ENCODE data around the gene GLUD1. TPM values are rescaled to one million over a fixed set of nuclear protein-coding genes. Genes with fewer than 3 reads are reported as not detected.
"Not testable (repeated sequence)": the region's sequence is repeated elsewhere in the genome, so short reads cannot be mapped to it uniquely, and the experiment has no call there.

GLUD1 gene
- total and polyA plus RNA-seq, 12 donors, result 38.0 to 130 (median 113) TPM

DNA sequence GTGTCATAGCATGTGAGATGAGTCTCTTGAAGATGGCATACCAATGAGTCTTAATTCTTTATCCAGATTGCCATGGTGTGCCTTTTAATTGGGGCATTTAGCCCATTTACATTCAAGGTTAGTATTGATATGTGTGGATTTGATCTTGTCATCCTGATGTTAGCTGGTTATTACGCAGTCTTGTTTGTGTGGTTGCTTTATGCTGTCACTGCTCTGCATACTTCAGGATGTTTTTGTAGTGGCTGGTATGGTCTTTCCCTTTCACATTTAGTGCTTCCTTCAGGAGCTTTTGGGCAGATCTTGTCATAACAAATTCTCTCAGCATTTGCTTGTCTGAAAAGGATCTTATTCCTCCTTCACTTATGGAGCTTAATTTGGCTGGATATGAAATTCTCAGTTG is 58.0 kb downstream of the GLUD1 start:
- ATAC-seq (no peak), DNase-seq (no peak)
- Histone ChIP-seq H3K27me3 (no peaks in the 10 kb centered on the region), H3K9me3 (peaks cover 0 to 16% (median 0%) of the 10 kb centered on the region in 11 donors), H3K27ac (no peak overlapping the region), H3K4me3 (no peak overlapping the region), H3K4me1 (no peaks in the 10 kb centered on the region), H3K36me3 (no peaks in the 10 kb centered on the region)
- TF ChIP-seq, protein P1, sequence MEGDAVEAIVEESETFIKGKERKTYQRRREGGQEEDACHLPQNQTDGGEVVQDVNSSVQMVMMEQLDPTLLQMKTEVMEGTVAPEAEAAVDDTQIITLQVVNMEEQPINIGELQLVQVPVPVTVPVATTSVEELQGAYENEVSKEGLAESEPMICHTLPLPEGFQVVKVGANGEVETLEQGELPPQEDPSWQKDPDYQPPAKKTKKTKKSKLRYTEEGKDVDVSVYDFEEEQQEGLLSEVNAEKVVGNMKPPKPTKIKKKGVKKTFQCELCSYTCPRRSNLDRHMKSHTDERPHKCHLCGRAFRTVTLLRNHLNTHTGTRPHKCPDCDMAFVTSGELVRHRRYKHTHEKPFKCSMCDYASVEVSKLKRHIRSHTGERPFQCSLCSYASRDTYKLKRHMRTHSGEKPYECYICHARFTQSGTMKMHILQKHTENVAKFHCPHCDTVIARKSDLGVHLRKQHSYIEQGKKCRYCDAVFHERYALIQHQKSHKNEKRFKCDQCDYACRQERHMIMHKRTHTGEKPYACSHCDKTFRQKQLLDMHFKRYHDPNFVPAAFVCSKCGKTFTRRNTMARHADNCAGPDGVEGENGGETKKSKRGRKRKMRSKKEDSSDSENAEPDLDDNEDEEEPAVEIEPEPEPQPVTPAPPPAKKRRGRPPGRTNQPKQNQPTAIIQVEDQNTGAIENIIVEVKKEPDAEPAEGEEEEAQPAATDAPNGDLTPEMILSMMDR (IDR thresholded peaks at IDR 0.05), result no peak
- intact Hi-C loops (cut with DNase I), result no loop called here
- 88 to 93% methylated on average over 1 of the region's 1 CpG for WGBS, 2 donors

DNA sequence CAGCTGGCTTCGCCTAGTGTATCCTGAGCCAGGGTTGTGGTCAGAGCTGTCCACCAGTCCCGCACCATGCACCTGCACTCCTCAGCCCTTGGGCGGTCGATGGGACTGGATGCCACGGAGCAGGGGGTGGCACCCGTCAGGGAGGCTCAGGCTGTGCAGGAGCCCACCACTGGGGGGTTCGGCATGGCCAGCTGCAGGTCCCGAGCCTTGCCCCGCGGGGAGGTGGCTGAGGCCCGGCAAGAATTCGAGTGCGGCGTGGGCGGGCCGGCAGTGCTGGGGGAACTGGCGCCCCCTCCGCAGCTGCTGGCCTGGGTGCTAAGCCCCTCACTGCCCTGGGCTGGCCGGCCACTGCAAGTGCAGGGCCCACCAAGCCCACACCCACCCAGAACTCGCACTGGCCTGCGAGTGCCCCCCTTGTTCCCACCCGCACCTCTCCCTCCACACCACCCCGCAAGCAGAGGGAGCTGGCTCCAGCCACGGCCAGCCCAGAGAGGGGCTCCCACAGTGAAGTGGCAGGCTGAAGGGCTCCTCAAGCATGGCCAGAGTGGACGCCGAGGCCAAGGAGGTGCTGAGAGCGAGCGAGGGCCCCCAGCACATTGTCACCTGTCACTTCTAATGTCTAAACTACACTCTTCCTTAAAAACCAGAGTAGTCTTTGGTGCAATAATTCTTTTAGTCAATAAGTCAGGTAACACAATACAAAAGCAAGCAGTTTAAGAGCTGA is 63.6 kb downstream of the GLUD1 start:
- peaks cover 0 to 19% (median 0%) of the 10 kb centered on the region in 11 donors for H3K9me3 ChIP-seq
- peaks cover 0 to 2% (median 0%) of the 10 kb centered on the region in 9 donors for H3K4me1 ChIP-seq
- H3K36me3 ChIP-seq, result no peaks in the 10 kb centered on the region
- no peak for ATAC-seq
- no peak overlapping the region for H3K4me3 ChIP-seq
- H3K27me3 ChIP-seq, result no peaks in the 10 kb centered on the region
- no peak for DNase-seq
- intact Hi-C loops (cut with DNase I), result no loop called here
- 97% methylated on average over 27 to 28 of the region's 28 CpGs for WGBS, 2 donors
- H3K27ac ChIP-seq, result no peak overlapping the region
- TF ChIP-seq, protein P1 (IDR thresholded peaks at IDR 0.05), result no peak

DNA sequence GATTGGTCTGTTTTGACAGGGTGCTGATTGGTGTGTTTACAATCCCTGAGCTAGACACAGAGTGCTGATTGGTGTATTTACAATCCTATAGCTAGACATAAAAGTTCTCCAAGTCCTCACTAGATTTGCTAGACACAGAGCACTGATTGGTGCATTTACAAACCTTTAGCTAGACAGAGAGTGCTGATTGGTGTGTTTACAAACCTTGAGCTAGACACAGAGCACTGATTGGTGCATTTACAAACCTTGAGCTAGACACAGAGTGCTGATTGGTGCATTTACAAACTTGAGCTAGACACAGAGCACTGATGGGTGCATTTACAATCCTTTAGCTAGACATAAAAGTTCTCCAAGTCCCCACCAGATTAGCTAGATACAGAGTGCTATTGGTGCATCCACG is 64.2 kb downstream of the GLUD1 start:
- H3K4me3 ChIP-seq; DNase-seq; H3K27me3 ChIP-seq; intact Hi-C loops (cut with DNase I); H3K4me1 ChIP-seq; H3K27ac ChIP-seq; H3K36me3 ChIP-seq; ATAC-seq: not testable (repeated sequence)
- 89 to 91% methylated on average over 1 of the region's 1 CpG for WGBS, 2 donors
- H3K9me3 ChIP-seq, result peaks cover 0 to 19% (median 0%) of the 10 kb centered on the region in 11 donors

DNA sequence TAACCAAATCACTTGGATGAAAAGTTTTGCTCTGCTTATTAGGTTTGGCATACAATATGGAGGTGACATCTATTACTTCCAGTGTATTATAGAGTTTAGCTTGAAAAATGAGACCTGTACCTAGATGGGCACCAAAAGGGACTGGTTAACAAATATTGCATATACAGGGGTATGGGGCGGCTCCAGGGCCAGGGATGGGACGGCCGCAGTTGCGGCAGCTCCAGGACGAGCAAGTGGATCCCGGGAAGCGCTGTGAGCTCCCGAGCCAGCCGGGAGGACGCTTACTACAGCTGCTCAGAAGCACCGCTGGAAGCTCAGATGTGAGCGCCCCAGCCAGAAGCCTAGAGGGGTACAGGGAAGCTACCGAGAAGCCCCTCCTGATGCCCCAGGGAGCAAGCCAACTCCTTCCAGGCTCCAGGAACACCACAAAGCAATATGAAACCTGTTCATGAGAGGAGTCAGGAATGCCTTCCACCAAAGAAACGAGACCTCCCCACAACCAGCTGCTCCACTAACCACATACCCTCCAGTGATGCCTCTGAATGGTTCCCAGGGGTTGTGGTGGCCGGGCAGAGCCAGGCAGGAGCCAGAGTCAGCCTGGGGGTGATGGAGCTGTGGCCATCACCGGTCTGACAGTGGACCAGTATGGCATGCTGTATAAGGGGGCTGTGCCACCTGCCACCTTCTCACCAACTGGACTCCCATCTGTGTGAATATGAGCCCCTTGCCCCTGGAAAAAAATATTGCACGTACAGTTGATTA is 67.7 kb downstream of the GLUD1 start:
- intact Hi-C loops (cut with DNase I); DNase-seq; H3K36me3 ChIP-seq; H3K27ac ChIP-seq; H3K4me3 ChIP-seq; ATAC-seq; H3K27me3 ChIP-seq: not testable (repeated sequence)
- 91 to 92% methylated on average over 17 of the region's 17 CpGs for WGBS, 2 donors
- Histone ChIP-seq H3K9me3 (peaks cover 0 to 19% (median 0%) of the 10 kb centered on the region in 11 donors), H3K4me1 (peaks cover 0 to 12% (median 0%) of the 10 kb centered on the region in 9 donors)

DNA sequence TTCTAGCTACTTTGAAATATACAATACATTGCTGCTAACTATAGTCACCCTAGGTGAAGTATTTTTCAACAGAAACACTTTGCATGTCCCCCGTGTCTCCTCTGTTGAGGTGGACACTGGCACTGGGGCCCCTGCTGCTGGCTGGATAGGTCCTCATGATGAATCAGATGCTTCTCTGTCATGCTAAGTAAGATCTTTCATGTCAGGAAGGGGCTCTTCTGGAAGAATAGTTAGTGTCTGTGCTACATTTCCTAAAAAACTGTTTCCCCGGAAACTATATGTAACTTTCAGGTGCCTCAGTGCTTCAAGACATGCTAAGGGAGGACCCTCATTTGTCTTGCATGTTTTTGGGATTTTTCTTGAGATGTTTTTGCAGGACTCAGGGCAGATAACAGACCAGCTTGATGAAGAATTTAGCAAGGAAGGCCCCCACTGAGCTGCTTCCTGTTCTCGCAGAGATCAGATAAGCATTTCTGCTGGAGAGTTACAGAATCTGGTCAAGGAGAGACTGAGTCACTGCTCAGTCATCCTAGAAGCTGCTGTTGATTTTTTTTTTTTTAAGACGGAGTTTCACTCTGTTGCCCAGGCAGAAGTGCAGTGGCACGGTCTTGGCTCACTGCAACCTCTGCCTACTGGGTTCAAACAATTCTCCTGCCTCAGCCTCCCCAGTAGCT is 69.2 kb downstream of the GLUD1 start:
- WGBS, 2 donors, result 56 to 63% methylated on average over 5 of the region's 5 CpGs

DNA sequence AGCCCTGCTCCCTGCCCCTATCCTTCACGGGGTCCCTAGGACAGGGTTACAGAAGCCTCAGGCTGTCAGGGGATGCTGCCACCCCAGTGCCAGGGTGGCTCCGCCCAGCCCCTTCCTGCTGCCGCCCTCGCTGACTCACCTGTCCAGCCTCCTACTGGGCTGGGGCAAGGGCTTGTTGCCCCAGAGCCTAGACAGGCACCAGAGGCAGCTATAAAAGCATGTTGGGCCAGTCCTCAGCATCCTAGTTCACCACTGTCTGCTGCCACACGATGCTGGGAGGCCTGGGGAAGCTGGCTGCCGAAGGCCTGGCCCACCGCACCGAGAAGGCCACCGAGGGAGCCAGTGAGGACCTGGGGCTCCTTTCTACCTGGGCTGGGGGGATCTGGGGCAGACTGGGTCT is 74.6 kb downstream of the GLUD1 start, which contains the start of gene FAM25A:
FAM25A (plus strand) TSS at position 239 of the 400 bp plus-strand sequence; CDS start at position 270, 31 bp downstream.
- H3K4me3 ChIP-seq; H3K27ac ChIP-seq; H3K27me3 ChIP-seq; ATAC-seq; DNase-seq; H3K4me1 ChIP-seq; intact Hi-C loops (cut with DNase I); H3K36me3 ChIP-seq; H3K9me3 ChIP-seq: not testable (repeated sequence)
- WGBS, 2 donors, result 89 to 95% methylated on average over 9 of the region's 9 CpGs

More for the DNA sequence above, 69.2 kb downstream of the GLUD1 start:
- H3K9me3 ChIP-seq; H3K4me3 ChIP-seq; H3K36me3 ChIP-seq; intact Hi-C loops (cut with DNase I); H3K27ac ChIP-seq; ATAC-seq; DNase-seq; H3K27me3 ChIP-seq: not testable (repeated sequence)
- peaks cover 0 to 12% (median 0%) of the 10 kb centered on the region in 9 donors for H3K4me1 ChIP-seq

DNA sequence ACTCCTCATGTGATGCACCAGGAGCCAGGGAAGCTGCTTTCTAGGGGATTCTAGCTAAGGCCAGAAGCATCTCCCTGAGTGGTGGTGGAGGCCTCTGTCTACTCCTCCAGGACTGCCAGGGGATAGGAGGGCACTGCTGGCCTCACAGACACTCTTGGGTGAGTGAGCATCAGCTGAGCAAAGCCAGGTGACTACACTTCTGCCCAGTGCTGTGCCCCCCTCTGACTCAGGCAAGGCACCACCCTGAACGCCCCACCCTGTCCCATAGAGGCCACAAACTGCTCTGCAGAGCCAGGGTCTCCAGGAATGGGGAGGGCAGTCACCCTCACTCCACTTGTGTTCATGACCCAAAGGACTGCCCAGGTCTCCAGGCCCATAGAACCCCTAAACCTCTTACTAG is 75.1 kb downstream of the GLUD1 start:
- H3K4me3 ChIP-seq; intact Hi-C loops (cut with DNase I); H3K36me3 ChIP-seq; ATAC-seq; H3K9me3 ChIP-seq; DNase-seq; H3K4me1 ChIP-seq; H3K27me3 ChIP-seq; H3K27ac ChIP-seq: not testable (repeated sequence)
- 89 to 96% methylated on average over 1 of the region's 1 CpG for WGBS, 2 donors

DNA sequence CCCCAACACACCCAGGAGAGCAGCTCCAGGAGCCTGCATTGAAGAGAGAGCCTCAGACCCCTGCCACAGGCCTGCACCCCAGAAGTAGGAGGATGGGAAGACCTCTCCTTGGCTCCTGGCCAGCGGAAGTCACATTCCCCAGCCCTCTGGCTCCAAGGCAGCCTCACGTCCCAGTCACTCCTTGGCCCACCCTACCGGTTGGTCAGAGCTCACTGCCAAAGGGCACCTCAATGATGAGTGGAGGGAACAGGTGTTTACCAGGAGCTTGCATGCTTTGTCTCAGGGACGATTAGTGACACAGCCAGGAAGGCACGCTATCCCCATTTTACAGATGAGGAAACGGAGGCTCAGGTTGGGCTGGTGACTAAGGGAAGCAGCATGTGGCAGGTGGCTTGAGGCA is 75.6 kb downstream of the GLUD1 start:
- H3K27me3 ChIP-seq; DNase-seq; H3K9me3 ChIP-seq; H3K4me1 ChIP-seq; H3K27ac ChIP-seq; ATAC-seq; intact Hi-C loops (cut with DNase I); H3K36me3 ChIP-seq; H3K4me3 ChIP-seq: not testable (repeated sequence)
- 80 to 82% methylated on average over 6 of the region's 6 CpGs for WGBS, 2 donors

DNA sequence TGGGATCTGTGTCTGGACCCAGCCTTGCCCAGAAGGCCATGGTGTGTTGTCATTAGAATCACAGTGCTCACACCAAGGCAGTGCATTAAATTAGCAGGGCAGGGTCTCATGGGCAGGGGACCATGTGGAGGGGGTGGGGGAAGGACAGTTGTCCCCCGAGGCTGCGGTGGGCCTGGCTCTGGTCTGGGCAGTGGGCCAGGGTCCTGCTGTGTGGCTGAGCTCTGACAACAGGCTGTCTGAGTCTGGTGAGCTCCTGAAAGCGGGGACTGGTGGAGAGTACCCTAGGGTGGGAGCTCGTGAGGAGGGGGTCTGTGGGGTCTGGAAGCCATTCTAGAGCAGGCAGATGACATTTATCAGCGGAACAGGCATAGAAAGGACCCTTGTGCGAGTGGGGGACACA is 76.5 kb downstream of the GLUD1 start:
- H3K4me3 ChIP-seq; DNase-seq; intact Hi-C loops (cut with DNase I); H3K36me3 ChIP-seq; ATAC-seq; H3K4me1 ChIP-seq; H3K9me3 ChIP-seq; H3K27ac ChIP-seq; H3K27me3 ChIP-seq: not testable (repeated sequence)
- 78 to 81% methylated on average over 6 of the region's 6 CpGs for WGBS, 2 donors
